Measurements from ENCODE around the gene SARDH.

The SARDH gene

DNA sequence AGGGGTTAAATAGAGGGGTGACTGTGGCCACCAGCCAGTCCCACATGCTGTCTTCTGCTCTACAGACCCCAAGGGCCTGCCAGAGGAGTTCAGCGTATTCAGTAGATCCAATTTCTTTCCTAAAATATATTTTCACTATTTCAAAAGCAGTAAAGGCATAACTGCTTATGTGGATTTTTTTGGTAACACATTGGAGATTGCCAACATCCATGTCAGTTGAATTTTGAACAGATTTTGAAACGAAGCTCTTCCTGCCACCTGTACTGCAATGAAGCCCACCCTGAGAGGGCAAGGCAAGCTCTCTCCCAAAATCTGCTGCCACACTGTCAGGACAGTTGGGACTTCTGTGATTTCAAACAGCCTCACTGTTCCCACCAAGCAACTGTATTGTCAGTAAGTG, 37.1 kb upstream of the SARDH start:
- DNase-seq (ENCODE audit: extremely low read depth, low read depth) = no peak
- H3K4me3 ChIP-seq (replicated peaks; ENCODE audit: low read depth, low read length) = no peak overlapping the region
- TF ChIP-seq, protein P1, sequence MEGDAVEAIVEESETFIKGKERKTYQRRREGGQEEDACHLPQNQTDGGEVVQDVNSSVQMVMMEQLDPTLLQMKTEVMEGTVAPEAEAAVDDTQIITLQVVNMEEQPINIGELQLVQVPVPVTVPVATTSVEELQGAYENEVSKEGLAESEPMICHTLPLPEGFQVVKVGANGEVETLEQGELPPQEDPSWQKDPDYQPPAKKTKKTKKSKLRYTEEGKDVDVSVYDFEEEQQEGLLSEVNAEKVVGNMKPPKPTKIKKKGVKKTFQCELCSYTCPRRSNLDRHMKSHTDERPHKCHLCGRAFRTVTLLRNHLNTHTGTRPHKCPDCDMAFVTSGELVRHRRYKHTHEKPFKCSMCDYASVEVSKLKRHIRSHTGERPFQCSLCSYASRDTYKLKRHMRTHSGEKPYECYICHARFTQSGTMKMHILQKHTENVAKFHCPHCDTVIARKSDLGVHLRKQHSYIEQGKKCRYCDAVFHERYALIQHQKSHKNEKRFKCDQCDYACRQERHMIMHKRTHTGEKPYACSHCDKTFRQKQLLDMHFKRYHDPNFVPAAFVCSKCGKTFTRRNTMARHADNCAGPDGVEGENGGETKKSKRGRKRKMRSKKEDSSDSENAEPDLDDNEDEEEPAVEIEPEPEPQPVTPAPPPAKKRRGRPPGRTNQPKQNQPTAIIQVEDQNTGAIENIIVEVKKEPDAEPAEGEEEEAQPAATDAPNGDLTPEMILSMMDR (IDR thresholded peaks at IDR 0.05; ENCODE audit: low read depth, low read length, missing control alignments) = no peak

DNA sequence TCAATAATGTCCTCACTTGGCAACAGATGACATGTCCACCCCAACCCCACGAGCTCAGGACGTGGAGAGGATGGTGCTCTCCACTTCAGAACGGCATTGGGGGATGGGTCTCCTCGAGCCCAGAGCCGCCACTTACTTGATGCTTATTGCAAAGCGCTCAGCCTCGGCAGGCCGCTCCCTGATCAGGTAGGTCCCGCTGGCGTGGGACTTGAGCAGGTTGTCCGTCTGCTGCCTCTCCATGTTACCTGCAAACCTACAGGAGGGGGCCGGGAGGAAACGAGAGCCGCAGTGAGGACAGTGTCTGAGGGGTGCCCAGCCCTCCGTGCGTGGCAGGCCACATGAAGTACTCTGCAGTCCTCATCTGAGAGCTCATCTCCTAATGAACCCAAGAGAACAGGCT, 36.6 kb upstream of the SARDH start:
- TF ChIP-seq, protein P1 (IDR thresholded peaks at IDR 0.05; ENCODE audit: low read depth, low read length, missing control alignments) = no peak
- DNase-seq (ENCODE audit: extremely low read depth, low read depth) = no peak
- no peak overlapping the region for H3K4me3 ChIP-seq (replicated peaks; ENCODE audit: low read depth, low read length)

DNA sequence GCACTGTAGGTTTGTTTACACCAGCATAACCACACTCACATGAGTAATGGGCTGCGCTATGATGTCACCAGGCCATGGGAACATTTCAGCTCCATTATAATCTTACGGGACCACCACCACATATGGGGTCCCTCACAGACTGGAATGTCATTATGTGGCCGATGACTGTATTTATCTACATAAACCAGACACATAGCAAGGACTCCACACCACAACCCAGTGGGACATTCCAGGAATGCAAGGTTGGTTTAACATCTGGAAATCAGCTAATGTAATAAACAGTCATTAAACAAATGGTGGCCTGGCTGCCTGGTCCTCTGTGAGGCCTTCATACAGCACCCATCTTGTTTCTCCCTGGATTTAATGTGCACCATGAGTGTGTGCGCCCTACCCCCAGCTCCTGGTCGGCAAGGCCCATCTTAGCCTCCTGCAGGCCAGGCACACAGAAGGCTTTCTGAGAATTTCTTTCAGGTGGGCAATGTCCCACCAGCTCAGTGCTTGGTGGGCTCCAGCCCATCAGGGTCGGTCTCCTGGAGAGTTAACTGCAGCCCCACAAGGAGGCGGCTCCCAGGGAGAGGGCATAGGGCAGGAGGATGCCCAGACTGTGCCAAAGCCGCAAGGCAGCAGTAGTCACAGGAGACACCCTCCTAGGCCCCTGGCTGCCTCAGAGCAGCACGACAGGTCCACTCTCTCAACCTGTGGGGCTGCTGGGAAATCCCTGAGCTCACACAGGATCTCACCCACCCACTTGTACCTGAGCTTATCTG, 35.9 kb upstream of the SARDH start:
- no peak for DNase-seq (ENCODE audit: extremely low read depth, low read depth)
- TF ChIP-seq, protein P1 (IDR thresholded peaks at IDR 0.05; ENCODE audit: low read depth, low read length, missing control alignments) = no peak
- H3K4me3 ChIP-seq (replicated peaks; ENCODE audit: low read depth, low read length) = no peak overlapping the region

DNA sequence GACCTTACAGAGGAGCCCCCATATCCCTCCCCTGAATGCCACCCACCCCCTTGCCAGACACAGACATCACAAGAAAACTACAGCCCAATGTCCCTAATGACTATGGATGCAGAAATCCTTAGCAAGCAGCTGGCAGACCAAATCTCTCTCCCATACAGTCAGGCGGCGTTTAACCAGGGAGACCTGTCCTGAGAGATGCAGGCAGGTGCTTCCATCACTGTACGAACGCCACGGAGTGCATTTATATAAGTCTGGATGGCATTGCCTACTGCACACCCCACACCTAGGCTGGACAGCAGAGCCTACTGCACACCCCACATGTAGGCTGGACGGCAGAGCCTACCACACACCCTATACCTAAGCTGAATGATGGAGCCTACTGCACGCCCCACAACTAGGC, 34.4 kb upstream of the SARDH start:
- TF ChIP-seq, protein P1 (IDR thresholded peaks at IDR 0.05; ENCODE audit: low read depth, low read length, missing control alignments) = no peak
- DNase-seq (ENCODE audit: extremely low read depth, low read depth) = no peak
- H3K4me3 ChIP-seq (replicated peaks; ENCODE audit: low read depth, low read length) = no peak overlapping the region

DNA sequence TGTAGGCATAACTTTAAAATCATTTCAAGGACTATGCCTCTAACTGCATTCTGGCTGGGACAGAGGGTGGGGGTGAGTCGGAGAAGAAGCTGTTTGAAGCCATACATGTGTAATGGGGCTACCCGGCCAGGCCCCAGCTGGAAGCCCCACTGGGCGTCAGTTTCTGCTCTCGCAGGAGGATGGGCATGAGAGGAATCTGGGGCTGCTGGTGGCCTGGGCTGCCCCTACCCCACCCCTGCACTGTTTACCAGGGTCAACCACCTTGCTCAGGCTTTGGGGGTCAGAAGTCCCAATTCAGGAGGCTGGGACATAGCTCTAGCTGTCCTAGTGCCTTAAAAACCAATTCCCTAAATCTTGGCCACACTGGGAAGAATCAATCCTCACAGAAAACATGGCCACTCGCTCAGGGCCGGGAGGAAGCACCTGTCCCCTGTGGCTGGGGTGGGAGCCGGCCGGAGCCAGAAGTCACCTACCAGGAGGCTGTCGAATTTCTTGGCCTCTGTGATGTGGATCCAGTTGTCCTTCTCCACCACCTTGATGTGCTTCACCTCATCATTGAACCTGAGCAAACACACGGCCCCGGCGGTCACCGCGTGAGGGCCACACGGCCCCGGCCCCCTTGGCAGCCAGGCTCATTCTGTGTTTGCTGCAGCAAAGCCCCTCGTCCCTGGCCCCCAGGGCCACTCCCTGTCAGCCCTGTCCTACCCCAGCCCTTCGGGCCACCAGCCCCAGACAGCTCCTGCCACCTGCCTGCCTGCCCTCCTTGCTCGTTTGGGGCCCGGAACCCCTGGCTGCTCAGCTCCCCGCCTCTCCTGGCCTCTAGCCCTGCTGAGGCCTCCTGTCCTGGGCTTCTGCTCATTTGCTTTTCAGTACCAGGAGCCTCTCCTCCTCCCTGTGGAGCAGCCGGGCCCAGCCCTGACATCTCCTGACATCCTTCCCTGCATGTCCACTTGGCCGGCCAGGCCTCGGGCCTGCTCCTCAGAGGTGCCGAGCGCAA, 33.6 kb upstream of the SARDH start:
- no peak for DNase-seq (ENCODE audit: extremely low read depth, low read depth)
- no peak overlapping the region for H3K4me3 ChIP-seq (replicated peaks; ENCODE audit: low read depth, low read length)
- TF ChIP-seq, protein P1 (IDR thresholded peaks at IDR 0.05; ENCODE audit: low read depth, low read length, missing control alignments) = no peak

DNA sequence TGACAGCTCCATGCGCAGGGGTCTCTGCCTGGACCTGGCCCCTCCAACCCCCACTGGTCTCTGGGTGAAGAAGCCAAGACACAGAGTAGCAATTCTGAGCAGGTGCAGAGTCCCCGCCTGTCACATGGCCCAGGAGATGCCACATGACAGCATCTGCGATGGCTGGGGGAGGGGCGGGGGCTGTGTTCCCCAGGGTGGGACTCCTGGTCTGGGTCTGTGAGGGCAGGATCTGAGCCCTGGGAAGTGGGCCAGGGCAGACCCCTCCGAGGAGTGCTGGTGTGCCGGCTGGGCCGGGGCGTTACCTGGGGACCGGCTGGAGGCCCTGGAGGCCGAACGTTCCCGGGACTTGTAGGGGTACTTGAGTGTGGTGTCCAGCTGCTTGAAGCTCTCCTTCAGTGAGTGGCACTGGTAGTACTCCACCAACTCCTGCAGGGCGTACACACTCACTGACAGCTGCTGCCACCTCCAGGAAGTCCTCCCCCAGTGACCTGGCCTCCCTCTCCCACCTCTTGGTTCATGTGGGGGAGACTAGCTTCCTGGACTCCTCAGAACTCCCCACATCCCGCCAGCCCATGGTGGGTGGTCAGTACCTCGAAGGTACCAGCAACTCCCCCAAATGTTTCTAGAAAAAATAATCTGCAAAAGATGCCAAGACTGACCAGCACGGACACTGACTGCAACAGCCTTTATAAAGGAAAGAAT, 32.1 kb upstream of the SARDH start:
- TF ChIP-seq, protein P1 (IDR thresholded peaks at IDR 0.05; ENCODE audit: low read depth, low read length, missing control alignments) = no peak
- H3K4me3 ChIP-seq (replicated peaks; ENCODE audit: low read depth, low read length) = no peak overlapping the region
- DNase-seq (ENCODE audit: extremely low read depth, low read depth) = no peak

Data from HFF-Myc (cell line).